Fibroblast of skin of scalp (primary cell): ENCODE results near the gene CEP250. TPM values are rescaled to one million over a fixed set of nuclear protein-coding genes. Genes with fewer than 3 reads are reported as not detected.
A peak's percentile ranks its signal among the peaks of the same experiment; 100 is the strongest.
"Not testable (repeated sequence)": the region's sequence is repeated elsewhere in the genome, so short reads cannot be mapped to it uniquely, and the experiment has no call there.

ENCODE experiments used
- DNase-seq: peaks from one replicate; pipeline ENCODE4 v3.0.0-alpha.2; 2013
- polyA plus RNA-seq, 2 experiments: library from polyadenylated mRNA; unstranded; fragments of 120-200 nt; gene quantifications; one replicate each; pipeline ENCODE4 v1.2.1, GENCODE V29; 2013; ENCODE audit not compliant: insufficient read length in 2 of 2

The CEP250 gene
- 50.4 TPM for polyA plus RNA-seq (2013, experiment 1 of 2; ENCODE audit: insufficient read length)
- polyA plus RNA-seq (2013, experiment 2 of 2; ENCODE audit: insufficient read length) = 49.9 TPM

GRCh38 chr20:35454881-35455609 is at the start of gene CEP250:
Gene CEP250 (plus strand): TSS chr20:35455598. CDS start chr20:35462368, 6,770 bp downstream.
- peak; percentile 96 for DNase-seq

GRCh38 chr20:35405775-35406174 is 49.6 kb upstream of the CEP250 start:
- DNase-seq = no peak

DNA sequence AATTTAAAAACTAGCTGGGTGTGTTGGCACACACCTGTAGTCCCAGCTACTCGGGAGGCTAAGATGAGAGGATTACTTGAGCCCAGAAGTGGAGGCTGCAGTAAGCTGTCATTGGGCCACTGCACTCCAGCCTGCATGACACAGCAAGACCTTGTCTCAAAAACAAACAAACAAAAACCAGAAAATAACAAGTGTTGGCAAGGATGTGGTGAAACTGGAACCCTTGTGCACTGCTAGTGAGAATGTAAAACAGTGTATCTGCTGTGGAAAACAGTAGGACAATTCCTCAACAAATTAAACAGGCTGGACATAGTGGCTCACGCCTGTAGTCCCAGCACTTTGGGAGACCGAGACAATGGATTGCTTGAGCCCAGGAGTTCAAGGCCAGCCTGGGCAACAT is 47.1 kb upstream of the CEP250 start:
- no peak for DNase-seq

DNA sequence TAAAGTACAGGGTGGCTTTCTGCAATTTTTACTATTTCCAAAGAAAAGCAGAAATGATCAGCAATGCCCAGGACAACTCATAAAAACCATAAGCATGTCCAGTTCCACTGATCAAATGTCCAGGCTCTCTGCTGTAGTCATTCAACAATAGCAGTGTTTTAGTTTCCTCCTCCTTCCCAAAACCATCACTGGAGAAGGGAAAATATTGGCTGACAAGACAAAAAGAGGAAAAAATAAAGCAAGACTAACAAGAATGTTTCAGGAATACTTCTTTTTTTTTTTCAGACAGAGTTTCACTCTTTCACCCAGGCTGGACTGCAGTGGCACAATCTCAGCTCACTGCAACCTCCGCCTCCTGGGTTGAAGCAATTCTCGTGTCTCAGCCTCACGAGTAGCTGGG is 45.9 kb upstream of the CEP250 start:
- no peak for DNase-seq

DNA sequence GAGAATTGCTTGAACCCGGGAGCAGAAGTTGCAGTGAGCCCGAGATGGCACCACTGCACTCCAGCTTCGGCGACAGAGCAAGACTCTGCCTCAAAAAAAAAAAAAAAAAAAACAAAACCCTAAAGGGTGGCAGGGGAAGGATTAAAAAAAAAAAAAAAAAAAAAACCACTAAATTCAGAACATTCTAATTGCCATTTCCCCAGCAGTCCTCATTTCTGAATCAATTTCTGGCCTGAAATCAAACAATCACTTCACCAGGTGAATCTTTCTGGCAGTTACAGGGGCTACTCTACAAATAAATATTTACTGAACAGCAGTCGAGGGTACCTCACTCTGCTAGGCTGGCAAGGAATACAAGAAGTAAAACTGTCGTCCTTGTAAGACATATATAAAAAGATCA is 44.8 kb upstream of the CEP250 start:
- DNase-seq = no peak

DNA sequence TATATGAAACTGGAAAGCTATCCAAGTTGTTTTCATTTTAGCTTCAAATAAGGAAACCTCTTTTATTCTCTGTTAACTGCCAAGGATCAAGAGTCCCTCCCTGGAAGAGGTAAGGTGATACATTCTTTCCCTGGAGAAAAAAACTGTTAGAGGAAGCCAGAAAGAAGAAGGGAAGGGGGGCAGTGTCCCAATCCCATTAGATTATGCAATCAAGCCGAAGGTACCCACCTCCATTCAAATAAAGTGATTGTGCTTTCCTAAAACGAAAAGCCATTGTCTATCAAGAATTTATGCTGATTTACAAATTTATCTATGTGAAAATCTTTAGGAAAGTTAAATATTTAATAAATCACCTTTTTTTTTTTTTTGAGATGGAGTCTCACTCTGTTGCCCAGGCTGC is 34.1 kb upstream of the CEP250 start:
- DNase-seq = no peak

- no peak for DNase-seq
These were observed 23.6 kb upstream of the CEP250 start for GRCh38 chr20:35431621-35432429.

GRCh38 chr20:35432430-35432735 is 23.0 kb upstream of the CEP250 start:
- DNase-seq = no peak

GRCh38 chr20:35433337-35433736 is 22.1 kb upstream of the CEP250 start:
- no peak for DNase-seq

DNA sequence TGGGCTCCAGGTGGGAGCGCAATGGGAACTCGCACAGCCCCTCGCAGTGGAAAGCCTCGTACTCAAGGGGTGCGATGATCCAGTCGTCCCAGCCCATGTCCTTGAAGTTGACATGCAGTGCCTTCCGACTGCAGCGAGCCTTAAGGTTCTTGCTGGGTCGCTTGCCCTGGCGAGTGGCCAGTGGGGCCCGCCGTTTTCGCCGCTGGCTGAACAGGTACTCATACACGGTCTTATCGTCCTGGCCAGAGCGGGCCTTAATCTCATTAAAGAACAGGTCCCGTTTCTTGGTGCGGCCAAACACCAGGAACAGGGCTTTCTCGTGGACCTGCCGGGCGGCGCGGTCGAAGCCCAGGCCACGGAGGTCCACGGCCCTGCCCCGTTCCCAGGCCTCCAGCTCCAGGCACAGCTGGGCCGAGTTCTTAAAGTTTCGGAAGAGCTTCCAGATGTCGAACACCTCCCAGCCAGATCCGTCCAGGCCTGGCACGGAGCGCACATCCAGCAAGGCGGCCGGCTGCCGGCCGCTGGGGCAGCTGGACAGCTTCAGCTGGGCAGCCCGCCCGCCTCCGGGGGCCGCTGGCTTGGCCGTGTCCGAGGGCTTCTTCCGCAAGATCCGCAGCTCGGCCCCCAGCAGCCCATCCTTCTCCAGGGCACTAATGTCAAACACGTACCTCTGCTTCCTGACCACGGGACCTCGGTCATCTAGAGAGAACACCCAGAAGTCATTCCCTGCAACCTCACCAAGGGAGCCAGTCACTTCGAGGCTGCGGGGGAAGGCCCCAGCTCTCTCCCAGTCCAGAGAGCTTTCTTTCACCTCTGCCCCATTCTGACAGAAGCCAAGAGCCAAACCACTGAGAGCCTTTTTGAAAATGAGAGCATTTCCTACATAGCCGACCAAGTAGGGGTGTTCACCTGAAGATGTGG is 21.1 kb upstream of the CEP250 start:
- DNase-seq = no peak

DNA sequence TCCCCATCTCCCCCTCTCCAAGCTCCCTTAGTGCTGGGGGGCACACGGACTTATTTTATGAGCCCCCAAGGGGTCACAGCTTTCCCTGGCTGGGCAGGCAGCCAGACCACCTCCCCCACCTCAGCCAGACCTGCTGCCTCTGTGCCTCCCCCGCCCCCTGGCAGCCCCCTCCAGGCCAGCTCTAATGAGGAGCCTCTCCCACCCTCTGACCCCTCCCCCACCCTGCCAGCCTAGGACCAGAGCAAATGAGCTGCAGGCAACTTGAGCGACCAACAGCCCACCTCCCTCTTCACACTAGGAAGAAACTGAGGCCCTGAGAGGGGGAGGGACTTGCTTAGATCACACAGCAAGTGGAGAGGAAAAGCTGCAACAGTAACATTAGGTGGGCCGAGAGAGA is 19.2 kb upstream of the CEP250 start:
- DNase-seq = no peak

DNA sequence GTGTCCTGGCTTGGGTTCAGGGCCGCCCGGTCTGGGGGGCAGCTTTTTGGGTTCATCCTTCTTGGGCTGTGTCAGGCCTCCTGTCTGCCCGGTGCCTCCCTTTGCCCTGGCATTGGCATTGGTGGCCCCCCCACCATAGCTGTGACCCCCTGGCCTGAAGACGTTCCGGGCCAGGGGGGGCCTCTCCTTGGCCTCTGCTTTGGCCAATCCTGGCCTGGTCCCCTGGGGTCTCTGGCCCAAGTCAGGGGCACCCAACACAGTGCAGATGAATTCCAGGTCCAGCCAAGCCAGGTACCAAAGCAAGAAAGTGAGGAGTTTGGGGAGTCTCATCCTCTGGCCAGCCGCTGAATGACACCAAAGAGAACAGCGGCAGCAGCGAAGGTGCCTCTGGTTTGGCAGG is 17.8 kb upstream of the CEP250 start:
- no peak for DNase-seq

GRCh38 chr20:35443003-35443402 is 12.4 kb upstream of the CEP250 start:
- peak; percentile 92 for DNase-seq

DNA sequence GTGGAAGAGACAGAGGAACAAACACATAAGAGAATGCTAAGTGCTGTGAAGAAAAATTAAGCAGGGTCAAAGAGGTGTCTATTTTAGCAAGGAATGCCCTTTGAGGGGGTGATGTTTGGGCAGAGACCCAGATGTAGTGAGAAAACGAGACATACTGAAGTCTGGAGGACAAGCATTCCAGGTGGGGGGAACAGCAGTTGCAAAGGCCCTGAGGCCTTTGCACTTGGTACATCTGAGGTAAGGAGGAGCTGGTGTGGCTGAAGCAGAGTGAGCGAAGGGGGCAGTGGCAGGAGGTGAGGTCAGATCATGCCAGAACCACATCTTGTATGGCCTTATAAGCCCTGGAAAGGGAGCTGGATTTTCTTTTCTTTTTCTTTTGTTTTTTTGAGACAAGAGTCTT is 11.2 kb upstream of the CEP250 start:
- DNase-seq = no peak

DNA sequence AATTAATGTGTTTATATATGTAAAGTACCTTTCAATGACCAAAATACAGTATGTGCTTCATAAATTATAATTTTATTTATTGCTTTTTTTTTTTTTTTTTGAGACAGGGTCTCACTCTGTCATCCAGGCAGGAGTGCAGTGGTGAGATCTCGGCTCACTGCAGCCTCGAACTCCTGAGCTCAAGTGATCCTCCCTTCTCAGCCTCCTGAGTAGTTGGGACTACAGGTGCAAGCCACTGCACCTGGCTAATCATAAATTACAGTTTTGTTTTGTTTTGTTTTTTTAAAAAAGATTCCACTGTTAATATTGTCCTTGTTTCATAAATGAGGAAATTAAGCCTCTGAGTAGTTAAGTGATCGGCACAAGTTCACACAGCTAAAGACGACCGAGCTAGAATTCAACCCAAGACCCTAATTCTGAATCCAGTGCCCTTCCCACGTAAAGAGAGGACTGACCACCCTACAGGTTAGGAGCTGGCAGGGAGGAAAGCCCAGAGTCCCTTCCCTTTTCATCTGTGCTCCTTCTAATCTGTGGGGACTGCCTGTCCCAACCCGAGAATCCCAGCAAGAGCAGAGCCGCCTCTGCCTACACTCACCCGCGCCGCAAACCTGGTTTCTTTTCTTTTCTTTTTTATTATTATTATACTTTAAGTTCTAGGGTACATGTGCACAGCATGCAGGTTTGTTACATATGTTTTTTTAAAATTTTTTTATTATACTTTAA is 8.9 kb upstream of the CEP250 start:
- no peak for DNase-seq

DNA sequence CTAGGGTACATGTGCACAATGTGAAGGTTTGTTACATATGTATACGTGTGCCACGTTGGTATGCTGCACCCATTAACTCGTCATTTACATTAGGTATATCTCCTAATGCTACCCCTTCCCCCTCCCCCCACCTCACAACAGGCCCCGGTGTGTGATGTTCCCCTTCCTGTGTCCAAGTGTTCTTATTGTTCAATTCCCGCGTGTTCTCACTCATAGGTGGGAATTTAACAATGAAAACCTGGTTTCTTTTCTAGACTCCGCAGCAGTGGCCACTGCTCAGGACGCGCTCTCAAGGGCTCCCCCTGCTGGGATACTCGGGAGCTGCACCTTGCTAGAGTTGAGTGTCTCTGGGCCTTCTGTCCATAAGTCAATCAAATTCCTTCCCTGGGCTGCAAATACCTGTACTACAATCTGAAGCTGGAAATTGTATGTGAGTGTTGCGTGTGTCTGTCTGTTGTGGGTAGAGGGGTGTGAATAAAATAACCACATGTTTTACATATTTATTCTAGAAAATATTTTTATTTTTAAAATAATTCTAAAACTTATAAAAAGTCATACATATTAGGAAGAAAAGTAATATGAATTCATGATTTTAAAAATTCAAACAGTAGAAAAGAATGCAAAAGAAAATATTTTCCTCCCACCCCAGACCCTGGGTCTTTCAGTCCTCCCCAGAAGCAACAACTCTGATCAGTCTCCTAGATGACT is 8.2 kb upstream of the CEP250 start:
- DNase-seq = peak; percentile 80

DNA sequence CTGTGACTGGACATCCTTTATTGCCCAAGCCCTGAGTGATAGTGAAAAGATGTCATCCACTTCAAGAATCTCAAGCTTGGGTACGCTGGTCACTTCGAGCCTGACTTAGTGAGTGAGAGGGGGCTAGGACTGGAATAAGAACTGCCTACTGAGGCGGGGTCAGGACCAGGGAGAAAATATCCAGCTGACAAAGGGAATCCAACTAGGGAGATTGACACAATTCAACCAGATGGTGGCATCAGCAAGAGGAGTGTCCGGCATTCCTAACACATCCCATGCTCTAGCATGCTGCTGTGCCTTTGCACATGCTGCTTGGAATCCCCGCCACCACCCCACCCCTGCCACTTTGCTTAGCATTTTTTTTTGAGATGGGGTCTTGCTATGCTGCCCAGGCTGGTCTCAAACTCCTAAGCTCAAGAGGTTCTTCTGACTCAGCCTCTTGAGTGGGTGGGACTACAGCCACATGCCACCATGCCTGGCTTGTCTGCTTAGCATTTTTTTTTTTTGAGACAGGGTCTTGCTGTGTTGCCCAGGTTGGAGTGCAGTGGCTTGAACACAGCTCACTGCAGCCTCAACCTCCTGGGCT is 6.5 kb upstream of the CEP250 start:
- DNase-seq = peak; percentile 5

GRCh38 chr20:35449855-35450254 is 5.5 kb upstream of the CEP250 start:
- DNase-seq = not testable (repeated sequence)

- no peak for DNase-seq
These were observed 4.1 kb upstream of the CEP250 start for GRCh38 chr20:35451295-35451694.

DNA sequence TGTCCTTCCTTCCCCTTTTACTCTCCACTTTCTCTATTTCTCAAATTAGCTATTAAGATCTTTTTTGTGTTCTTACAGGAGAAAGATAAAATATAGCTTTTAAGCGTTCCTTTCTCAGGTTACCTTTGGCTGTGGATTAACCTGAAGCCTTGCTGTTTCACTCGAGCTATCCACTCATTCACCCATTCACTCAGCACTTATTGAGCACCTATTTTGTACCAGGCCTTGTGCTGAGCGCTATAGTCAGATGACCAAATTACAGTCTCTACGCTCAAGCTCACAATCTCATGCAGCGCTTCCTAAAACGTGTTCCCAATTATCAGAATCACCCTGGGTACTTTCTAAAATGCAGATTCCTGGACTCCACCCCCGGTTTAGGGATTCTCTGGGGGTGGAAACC is 1.8 kb upstream of the CEP250 start:
- no peak for DNase-seq

DNA sequence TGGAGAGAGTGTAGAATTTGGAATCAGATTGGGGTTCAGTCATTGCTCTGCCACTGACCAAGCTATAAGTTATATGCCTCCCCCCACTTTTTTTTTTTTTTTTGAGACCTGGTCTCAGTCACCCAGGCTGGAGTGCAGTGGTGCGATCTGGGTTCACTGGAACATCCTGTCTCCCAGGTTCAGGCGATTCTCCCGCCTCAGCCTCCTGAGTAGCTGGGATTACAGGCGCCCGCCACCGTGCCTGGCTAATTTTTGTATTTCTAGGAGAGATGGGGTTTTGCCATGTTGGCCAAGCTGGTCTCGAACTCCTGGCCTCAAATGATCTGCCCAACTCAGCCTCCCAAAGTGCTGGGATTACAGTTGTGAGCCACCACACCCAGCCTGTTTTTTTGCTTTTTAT is 1.3 kb downstream of the CEP250 start:
- not testable (repeated sequence) for DNase-seq
